Activated CD4-positive, alpha-beta T cell treated with anti-CD3 and anti-CD28 coated beads, Interleukin-2, amount 10 ng/mL, durations not matched to agents 24 days and 14 days (primary cell): ENCODE results near the gene CHD2. TPM values are rescaled to one million over a fixed set of nuclear protein-coding genes. Genes with fewer than 3 reads are reported as not detected.

Experiments used
- DNase-seq: peaks from one replicate; pipeline ENCODE4 v3.0.0; 2022
- H3K27ac Mint-ChIP-seq: one replicate; pipeline ENCODE4 v1.8.0; 2022; ENCODE audit warnings: mild to moderate bottlenecking, mixed read lengths
- H3K27me3 Mint-ChIP-seq: one replicate; pipeline ENCODE4 v1.8.0; 2022; ENCODE audit warnings: mixed read lengths
- H3K36me3 Mint-ChIP-seq: one replicate; pipeline ENCODE4 v1.8.0; 2022; ENCODE audit warnings: low read depth, mild to moderate bottlenecking, mixed read lengths
- H3K4me1 Mint-ChIP-seq: one replicate; pipeline ENCODE4 v1.8.0; 2021; ENCODE audit warnings: mixed read lengths
- H3K4me3 Mint-ChIP-seq: one replicate; pipeline ENCODE4 v1.8.0; 2022; ENCODE audit warnings: mild to moderate bottlenecking, moderate library complexity, mixed read lengths
- H3K9me3 Mint-ChIP-seq: one replicate; pipeline ENCODE4 v1.8.0; 2021; ENCODE audit warnings: mixed read lengths
- intact Hi-C: fragments of 100-400 bp; cut with micrococcal nuclease; formaldehyde crosslinking; loops from one replicate; pipeline ENCODE4 v1.15.1; 2023
- total RNA-seq: library from RNA; stranded (reverse); gene quantifications from 2 replicates; pipeline ENCODE4 v1.2.3, GENCODE V29; 2022

Gene CHD2
- total RNA-seq, 1 donor from 2014 or later, result 111 TPM

- Mint-ChIP-seq H3K27ac (no peak overlapping the region), H3K9me3 (no peaks in the 10 kb centered on the region), H3K4me1 (peaks cover 7% of the 10 kb centered on the region), H3K36me3 (no peaks in the 10 kb centered on the region), H3K4me3 (peak overlapping the region; percentile 75), H3K27me3 (peaks cover 68% of the 10 kb centered on the region)
- DNase-seq, result no peak
- intact Hi-C loops, result no loop called here
These were observed 173.4 kb downstream of the CHD2 start for GRCh38 chr15:93073465-93073952.

- H3K4me1 Mint-ChIP-seq, result peaks cover 7% of the 10 kb centered on the region
- no peak for DNase-seq
- H3K9me3 Mint-ChIP-seq, result no peaks in the 10 kb centered on the region
- intact Hi-C loops, result no loop called here
- peaks cover 70% of the 10 kb centered on the region for H3K27me3 Mint-ChIP-seq
- no peak overlapping the region for H3K4me3 Mint-ChIP-seq
- no peak overlapping the region for H3K27ac Mint-ChIP-seq
- H3K36me3 Mint-ChIP-seq, result no peaks in the 10 kb centered on the region
These were observed 174.5 kb downstream of the CHD2 start for GRCh38 chr15:93074599-93074998.

DNA sequence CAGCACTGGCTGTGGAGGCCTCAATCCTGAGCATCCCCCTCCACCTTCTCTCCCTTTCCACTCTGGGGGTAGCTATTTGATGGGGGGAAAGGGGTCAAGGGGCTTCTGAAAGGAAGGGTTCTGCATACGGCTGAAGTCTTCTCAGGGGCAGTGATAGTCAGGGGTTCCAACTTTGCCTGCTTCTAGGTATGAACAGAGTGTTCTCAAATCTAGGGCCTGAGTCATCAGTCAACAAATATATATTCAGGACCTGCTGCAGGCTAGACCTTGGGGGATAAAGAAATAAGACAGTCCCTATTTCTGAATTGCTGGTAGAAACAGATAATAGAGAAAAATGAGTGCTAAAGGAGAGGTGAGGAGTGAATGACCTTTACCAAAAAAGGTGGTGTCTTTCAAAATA, 176.1 kb downstream of the CHD2 start:
- Mint-ChIP-seq H3K27me3 (peaks cover 70% of the 10 kb centered on the region), H3K4me1 (peaks cover 7% of the 10 kb centered on the region), H3K9me3 (no peaks in the 10 kb centered on the region), H3K4me3 (no peak overlapping the region), H3K36me3 (no peaks in the 10 kb centered on the region), H3K27ac (no peak overlapping the region)
- no peak for DNase-seq
- intact Hi-C loops, result no loop called here

DNA sequence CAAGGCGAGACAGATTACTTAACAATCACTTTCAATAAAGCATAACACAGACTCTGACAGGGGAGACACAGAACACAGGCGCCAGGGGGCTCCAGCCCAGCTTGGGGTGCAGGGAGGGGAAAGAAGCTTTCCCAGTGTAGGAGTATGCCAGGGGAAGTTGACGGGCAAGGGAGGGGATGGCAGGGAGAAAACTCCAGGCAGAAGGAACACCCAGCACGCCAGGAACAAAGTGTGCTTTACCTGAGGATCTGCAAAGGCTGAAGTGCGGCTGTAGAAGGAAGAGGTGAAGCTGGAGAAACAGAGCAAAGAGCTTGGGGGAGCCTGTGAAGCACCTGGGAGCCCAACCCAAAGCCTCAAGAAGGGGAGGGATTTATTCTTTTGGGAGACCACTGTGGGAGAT, 176.8 kb downstream of the CHD2 start:
- no peak for DNase-seq
- no peak overlapping the region for H3K4me3 Mint-ChIP-seq
- H3K27ac Mint-ChIP-seq, result no peak overlapping the region
- H3K27me3 Mint-ChIP-seq, result peaks cover 63% of the 10 kb centered on the region
- peaks cover 6% of the 10 kb centered on the region for H3K4me1 Mint-ChIP-seq
- no peaks in the 10 kb centered on the region for H3K36me3 Mint-ChIP-seq
- no peaks in the 10 kb centered on the region for H3K9me3 Mint-ChIP-seq
- intact Hi-C loops, result no loop called here

Other genes with a start within 250 kb of the CHD2 start
- 1.9 and 3.0 TPM in 2 replicates for gene FAM174B, start 244.5 kb upstream of the CHD2 start, total RNA-seq
- 0.07 TPM in 1 of 2 replicates, not detected in the other for gene RGMA, start 188.9 kb downstream of the CHD2 start, total RNA-seq